ENCODE results near the gene TENM4.

TENM4 gene

DNA sequence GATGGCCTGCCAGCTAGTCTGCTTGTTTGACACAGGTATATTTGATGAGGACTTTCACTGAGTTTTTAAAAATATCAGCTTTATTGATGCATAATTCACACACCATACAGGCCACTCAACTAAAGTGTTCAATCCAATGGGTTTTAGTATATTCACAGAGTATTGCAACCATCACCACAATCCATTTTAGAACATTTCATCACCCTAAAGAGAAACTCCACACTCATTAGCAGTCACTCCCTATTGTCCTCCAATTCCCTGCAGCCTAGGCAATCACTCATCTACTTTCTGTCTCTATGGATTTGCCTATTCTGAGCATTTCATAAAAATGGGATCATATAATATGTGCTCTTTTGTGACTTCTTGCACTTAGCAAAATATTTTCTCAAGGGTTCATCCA, 468.2 kb downstream of the TENM4 start:
- DNase-seq (ENCODE audit: low spot score), result no peak

DNA sequence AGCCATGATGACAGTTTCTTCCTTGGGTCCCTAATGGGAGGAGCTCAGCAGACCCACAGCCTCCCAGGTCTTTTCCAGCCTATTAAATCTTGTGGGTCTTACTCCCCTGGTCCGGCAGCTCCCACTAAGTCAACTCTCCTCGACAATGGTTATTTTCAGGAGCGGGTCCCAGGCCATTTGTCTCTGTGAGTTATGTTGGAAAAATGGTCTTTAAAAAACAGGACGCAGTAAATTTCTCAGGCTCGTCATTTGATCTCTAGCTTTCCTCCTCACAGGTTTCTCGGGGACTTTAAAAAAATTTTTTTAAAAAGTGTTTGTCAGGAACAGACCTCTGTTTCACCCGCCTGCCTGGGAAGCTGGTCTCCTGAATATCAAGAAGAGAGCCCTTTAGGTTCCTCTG, 468.7 kb downstream of the TENM4 start:
- DNase-seq (ENCODE audit: low spot score), result no peak

DNA sequence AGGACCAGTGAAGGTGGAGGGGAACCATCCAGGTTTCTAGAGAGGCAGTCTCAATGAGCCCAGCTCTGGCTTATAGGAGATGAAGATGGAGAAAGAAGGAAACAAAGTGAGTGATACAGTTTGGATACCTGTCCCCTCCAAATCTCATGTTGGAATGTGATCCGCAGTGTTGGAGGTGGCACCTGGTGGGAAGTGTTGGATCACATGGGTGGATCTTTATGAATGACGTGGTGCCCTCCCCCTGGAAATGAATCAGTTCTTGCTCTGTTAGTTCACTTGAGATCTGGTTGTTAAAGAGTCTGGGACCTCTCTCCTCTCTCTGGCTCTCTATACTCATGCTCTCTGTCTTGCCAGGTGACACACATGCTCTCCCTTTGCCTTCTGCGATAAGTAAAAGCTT, 473.0 kb downstream of the TENM4 start:
- no peak for DNase-seq (ENCODE audit: low spot score)

DNA sequence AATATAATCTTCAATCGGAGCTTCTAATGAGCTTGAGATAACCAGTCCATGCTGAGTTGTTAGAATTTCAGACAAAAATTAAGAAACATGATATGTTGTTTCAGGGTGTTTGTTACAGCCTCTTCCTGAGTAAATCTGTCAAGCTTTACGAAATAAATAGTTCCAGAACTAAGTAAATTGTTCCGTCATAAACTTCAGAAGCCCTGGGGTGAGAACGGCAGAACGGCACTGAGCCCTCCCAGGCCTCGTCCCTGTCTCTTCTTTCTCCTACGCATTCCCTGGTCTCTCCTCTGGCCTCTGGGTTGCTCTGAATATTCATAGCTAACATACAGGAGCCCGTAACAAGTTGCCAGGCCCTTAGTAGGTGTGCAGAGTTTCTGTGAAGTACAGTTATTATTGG, 475.4 kb downstream of the TENM4 start:
- no peak for DNase-seq (ENCODE audit: low spot score)

DNA sequence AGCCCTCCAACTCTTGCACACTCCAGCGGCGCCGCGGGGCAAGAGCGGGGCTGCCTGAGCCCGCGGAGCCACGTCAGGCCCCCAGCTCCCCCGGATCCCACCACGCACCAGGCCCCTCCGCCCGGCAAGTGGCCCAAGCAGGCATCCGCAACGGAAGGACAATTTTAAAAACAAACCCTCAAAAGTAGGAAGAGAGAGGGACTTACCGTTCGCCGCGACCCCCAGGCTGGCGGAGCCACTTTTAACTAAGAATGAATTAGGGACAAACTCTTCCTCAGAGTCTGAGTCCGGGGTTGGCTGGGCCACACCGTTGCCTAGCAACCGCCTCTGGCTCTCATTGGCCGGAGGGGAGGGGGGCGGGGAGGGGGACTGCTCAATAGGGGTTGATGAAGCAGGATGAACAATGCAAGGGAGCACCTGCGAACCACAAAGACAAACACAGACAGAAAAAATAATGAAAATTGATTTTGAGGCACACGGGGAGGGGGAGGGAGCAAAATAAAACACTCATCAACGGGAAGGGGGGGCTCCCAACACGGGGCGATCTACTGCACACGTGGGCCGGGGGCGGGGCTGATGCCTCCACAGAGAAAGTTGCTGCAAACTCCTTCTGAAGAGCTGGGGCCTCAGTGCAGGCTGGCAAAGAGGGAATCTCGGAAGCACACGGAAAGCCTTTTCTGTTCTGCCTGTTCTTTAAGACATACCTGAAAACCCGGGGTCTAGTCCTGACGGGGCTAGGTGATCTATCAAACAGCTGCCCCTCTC, 478.7 kb downstream of the TENM4 start:
- DNase-seq (ENCODE audit: low spot score), result peak; percentile 53

DNA sequence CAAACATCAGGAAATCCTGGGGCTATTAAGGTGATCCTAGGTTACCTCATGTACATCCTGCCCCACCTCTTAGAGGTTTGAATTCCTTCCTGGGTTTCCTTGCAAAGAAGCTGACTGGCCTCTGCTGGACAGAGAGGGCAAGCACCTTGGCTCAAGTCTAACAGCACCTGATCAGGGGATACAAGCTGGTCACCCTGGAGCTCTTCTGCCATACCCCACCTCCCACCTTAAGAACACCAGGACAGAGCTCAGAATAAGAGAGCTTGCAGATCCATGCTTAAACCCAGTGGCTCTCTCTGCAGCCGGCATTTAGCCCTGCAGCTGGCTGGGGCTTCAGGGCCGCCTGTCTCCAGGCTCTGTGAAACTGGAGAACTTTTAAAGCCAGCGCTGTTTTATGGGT, 479.6 kb downstream of the TENM4 start:
- peak; percentile 43 for DNase-seq (ENCODE audit: low spot score)

DNA sequence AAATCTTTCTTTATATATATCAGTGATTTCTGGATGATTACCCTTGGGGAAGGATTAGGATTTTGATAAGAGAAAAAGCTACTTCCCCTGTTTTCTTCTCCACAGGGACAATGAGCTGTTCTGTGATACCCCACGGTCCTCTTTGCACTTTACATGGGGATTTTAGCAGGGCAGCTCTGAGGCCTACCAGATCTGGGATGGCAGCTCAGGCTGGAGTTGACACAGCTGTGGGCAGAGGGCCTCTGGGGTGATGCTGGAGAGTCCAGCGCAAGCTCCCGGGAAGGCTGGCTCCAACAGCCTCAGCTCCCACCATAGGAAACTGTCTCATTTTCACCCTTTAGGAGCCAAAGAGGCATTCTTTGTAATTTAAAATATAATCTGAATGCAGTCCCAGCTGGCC, 482.4 kb downstream of the TENM4 start:
- DNase-seq (ENCODE audit: low spot score), result no peak

DNA sequence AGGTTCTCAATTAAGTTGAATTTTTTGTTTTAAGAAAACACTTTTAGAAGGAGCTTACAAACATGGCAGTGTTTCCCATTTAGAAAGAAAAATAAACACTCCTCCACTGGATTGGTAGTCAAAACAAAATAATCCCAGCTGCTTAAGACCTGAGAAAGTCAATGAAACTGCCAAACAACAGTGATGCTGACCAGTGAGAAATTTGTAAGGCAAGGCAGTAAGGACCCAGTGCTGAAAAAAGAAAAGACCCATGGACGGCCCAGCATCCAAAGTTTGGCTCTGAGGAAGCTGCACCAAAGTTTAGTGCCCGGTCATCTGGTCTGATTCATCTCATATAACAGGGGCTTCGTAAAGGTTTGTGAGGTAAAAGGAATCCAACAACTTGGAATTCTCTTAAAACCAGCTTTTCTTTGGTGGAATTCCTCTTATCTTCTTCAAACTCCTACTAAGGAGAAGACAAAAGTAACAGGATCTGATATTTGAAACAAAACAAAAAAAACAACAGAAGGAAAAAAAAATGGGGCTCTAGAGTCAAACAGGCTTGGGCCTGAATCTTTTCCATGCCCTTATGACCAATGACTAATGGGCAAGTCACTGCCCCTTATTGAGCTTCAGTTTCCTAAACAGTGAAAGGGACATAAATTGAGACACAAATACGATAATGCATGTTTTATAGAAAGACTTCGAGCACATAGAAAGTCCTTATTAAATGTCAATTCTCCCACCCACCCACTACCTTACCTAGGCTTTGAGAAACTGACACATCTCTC, 483.2 kb downstream of the TENM4 start:
- DNase-seq (ENCODE audit: low spot score), result peak; percentile 16

DNA sequence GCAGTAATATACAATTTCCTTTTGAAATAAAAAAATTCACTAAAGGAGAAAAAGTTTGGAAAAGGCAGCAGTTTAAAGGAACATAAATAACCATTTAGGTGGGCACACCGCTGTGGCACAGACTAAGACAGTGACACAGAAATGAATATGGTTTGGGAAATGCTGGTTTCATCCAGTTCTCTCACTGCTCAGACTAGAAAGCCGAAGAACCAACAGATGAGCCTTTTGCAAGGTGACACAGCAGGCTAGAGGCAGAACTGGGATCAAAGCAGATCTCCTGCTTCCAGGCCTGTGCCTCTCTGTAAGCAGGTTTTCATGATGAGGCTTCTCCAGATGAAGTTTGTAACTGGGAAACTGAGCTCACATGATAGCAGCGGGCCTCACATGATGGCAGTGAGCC, 486.1 kb downstream of the TENM4 start:
- no peak for DNase-seq (ENCODE audit: low spot score)

DNA sequence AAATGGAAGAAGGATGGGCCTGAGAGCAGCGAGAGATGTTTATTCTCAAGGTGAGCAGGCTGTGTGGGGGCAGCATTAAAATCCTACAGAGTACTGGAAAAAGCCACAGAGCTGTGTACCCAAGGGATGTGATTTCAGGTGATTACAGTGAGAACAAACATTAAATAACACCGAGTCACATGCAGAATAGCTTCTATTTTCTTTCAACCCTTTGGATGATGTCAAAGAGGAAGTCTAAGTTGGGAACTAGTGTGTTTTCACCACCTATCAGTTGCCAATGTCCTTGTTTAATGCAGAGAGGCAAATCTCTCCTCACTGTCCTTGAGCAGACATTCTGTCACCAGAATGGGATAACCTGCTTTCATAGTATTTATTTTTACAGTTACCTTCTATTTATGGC, 486.6 kb downstream of the TENM4 start:
- no peak for DNase-seq (ENCODE audit: low spot score)

DNA sequence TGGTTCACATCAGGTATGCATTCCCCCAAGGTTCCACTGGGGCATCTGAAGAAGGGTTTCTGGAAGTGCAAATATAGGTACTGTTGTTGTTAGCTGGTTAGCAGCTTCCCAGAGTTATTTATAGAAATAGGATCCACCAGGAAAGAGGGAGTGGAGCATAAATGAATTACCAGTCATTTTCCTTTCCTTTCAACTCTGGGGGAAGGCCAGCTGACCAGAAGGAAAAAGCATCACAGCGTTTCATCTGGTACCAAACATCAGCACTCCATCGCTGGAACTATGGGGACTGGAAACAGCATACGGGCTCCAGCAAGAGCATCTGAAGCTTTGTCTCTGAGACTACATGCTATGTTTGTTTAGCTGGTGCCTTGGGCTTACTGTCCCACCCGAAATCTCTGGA, 487.9 kb downstream of the TENM4 start:
- no peak for DNase-seq (ENCODE audit: low spot score)

DNA sequence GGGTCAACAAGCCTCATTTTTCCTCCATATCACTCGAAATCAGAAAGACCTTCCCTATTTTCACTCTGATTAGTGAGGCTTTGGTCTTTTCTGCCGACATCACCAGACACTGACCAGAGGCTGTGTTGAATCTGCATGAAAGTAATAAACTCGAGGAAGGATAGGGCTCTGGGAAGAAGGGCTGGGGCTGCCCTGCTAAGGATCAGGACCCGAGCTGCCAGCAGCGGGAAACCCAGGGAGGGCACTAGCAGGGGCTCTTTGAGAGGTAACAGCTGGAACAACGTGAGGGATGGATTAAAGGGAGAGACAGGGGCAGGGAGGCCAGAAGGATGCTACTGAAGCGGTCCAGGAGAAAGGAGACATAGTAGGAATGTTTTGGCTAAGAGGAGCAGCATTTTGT, 488.7 kb downstream of the TENM4 start:
- DNase-seq (ENCODE audit: low spot score), result no peak

DNA sequence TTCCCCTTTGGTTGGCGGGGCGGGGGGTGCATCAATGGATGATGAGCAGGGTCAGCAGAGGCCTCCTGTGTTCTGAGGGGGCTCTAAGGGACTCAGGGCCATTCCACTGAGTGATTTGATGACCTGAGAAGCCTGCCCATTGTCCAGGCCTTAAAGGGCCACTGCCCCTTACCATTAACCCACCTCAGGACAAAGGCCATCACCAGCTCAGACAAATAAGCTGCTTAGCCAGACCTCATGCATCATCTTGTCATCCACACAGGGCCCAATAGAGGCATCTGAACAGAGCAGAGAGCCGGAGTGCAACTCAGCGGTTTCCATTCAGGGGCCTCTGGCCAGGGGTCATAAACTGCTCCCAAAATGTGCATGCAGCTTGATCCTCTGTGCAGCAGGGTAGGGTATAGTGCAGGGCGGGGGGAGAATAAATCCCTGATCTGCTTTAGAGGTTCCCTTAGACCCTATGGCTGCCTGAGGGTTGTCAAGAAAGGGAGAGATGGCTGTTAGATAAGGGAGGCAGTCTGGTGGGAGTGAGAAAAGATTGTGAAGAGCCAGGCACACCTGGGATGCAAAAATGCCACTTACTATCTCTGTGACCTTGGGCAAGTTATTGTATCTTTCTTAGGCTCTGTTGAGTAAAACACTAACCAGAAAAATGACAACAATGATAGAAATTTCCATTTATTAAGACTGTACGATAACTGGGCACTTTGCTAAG, 490.7 kb downstream of the TENM4 start:
- no peak for DNase-seq (ENCODE audit: low spot score)

DNA sequence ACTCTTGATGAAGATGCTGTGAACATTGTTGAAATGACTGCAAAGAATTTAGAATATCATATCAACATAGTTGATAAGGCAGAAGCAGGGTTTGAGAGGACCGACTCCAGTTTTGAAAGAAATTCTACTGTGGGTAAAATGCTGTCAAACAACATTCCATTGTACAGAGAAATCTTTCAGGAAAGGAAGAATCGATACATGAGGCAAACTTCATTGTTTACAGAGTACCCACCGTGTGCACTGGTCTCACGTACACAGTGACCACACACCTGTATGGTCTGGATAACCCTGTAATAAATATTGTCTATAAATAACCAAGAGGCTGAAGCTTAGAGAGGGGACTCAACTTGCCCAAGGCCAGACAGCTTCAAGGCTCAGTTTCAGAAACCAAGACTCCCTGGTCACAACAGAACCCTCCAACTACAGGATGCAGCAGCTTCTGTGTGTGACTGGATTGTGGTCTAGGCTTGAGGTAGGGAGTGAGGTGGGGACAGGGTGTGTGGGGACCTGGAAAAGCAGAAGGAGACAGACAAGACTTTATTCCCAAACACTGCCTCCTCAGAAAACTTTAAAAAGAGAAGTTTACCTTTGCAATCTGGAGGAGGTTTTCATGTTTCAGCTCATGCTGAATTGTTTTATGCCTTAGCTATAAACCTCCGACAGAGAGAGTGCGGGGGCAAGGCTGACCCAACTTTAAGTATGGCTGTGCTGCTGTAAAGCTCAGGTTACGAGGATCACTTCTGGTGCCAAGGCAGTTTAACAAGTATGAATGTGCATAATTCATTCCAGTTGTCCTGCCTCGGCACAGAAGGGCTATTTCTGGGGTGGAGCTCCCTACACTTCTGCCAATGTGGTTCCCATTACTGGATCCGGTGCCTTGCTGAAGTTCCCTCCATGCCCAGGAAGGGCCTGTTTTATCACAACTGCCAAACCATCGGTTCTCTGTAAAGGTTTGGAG, 493.6 kb downstream of the TENM4 start:
- no peak for DNase-seq (ENCODE audit: low spot score)

DNA sequence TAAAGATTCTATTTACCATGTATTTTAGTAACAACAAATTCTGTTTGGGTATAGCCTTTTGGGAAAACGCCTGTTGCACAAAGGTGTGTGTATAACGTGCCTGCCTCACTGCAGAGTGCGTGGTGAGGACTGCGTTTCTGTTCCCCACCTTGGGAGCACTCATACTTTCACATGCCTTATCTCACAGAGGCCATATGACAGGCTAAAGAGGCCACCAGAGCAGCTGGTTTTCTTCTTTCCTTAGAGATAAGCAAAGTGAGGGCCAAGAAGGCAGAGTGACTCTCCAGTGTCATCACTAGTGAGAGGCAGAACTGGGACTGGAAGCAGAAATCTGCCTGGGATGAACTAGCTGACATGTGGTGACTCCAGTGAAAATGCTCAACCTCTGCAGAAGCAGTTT, 497.0 kb downstream of the TENM4 start:
- DNase-seq (ENCODE audit: low spot score), result no peak

DNA sequence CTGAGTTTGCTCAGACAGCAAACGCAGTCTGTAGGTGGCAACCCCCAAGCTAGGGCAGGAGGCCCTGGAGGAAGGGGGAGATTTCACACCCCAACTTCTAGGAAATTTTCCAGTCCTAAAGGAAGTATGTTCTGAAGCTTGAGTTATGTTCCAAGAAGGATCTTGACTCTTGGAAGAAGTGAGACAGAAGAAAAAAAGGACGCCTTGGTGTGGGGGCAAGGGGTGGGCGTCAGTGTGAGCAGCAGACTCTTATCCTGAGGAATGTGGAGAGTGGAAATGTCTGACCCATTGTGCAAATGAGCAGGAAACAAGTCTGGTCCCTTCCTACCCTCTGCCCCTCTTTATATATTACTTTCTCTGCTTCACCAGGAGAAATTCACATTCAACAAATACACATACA, 497.7 kb downstream of the TENM4 start:
- DNase-seq (ENCODE audit: low spot score), result no peak

DNA sequence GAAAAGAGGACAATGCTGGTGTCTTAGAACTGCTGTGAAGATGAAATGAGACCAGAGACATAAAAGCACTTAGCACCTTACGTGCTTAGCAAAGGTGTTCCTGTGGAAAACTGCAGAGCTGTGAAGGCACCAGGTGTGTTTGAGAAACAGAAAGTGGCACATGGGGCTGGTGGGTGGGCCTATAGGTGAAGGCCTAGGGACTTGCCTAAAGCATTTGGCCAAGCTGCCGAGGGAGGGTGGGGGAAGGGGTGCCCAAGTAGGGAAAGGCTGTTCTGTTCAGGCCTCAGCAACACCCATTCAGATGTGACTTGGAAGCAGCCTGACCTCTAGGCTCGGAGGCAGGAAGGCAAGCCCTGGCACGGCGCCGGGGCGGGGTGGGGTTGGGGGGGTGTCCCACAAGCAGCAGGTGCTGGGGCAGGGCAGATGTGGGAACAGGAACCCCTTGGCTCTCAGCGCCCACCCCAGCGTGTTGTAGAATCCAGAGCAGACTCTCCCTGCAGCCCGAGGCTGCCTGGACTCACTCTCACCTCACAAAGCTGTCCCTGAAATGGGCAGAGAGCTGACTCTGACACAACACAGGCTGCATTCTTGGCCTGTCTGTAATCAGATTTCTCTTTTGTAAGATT, 499.5 kb downstream of the TENM4 start:
- DNase-seq (ENCODE audit: low spot score), result no peak

DNA sequence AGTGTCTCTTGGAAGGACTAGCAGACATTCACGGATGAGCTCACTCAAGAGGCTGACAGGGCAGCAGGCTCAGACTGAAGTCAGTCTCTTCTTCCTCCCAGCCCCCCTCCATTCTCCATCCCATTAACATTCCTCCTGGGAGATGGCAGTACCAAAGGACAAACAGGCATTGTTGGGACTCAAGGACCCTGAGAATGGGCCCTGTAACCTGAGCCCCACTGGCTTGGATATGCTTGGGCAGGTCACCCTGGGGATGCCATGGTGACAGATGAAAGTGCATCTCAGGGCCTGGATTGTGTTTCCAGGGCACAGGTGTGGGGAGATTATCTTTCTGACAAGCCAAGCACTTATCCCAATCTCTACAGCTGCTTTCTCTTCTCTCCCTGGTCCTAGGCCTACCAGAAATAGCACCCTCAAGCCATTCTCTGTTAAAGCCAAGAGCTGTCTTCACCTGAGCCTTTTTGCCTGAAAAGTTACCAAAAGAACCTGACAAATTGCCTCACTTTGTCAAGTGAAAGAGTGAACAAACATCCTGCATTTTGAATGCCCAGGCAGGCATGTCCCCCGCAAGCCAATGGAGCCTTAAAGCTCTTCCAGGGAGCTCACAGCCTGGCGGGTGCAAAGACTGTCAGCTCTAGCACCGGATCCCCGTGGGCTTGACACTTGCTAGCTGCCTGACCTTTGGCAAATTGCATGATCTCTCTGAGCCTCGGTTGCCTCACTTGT, 500.2 kb downstream of the TENM4 start:
- DNase-seq (ENCODE audit: low spot score), result no peak

DNA sequence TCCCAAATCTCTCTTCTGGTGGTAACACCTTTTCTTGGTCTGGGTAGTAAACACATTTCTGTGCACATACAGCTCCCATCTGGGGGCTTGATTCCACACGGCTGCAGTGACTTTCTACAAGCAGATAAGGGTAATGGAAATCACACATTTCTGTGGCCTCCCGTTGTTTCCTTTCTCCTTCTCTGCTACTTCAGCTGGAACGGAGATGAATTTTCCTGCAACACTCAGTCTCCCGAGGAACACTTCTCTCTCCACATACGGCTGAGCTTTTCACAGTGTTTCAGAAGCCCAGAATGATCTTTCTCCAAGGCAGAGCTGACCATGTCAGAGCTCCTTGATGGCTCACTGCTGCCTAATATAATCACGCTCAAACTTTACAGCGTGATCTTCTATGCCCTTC, 501.9 kb downstream of the TENM4 start:
- DNase-seq (ENCODE audit: low spot score), result no peak

DNA sequence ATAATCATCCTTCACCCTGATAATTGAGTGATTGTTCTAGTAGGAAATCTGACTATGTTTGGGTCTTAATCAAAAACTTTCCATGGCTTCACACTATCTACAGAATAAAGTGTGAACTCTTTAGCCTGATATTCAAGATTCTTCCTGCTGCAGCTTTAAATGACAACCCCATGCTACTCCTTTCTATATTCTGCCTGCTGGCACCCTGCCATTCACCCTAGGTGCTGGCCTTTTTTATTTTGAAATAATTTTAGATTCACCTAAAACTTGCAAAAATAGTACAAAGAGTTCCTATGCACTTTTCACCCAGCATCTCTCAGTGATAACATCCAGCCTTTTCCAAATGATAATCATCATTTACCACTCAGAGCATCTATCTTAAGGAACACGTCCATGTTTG, 502.8 kb downstream of the TENM4 start:
- no peak for DNase-seq (ENCODE audit: low spot score)
